ENCODE data around the gene BRAT1.
A peak's percentile ranks its signal among the peaks of the same experiment; 100 is the strongest.

BRAT1 gene

DNA sequence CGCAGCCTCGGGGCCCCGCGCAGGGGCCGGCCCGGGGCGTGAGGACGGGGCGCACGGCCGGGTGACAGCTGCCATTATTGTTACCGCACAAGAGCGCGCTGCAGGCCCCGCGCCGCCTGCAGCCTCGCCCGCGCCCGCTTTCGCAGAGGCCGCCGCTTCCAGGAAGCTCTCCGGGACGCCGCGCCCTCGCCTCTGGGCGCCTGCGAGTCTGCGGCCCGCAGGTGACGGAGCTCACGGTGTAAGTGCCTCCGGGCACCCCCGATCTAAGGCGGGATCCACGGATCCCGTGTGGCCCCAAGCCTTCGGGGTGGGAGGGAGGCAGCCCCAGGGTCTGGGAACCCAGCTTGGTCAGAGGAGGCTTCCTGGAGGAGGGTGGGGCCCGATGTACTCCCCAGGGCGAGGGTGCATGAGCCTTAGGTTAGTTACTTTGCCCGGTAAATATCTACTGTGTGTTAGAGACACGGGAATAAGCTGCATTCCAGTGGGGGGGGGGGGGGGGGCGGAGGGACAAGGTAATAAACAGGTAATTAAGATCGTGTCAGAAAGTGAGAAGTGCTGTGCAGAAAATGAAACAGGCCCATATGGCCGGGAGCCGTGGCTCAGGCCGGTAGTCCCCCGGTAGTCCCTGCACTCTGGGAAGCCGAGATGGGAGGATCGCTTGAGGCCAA, 4.1 kb upstream of the BRAT1 start:
- DNase-seq (ENCODE audit: low read depth): no peak

GRCh38 chr7:2558629-2559282, 3.4 kb upstream of the BRAT1 start, which contains the start of gene IQCE:
Gene IQCE (plus strand): TSS chr7:2558979. CDS start chr7:2559182, 203 bp downstream.
- peak; percentile 80 for DNase-seq (ENCODE audit: low read depth)

- no peak for DNase-seq (ENCODE audit: low read depth)
Measured at GRCh38 chr7:2554661-2555111, 638 bp downstream of the BRAT1 start.

GRCh38 chr7:2553831-2554581, 1.3 kb downstream of the BRAT1 start:
- DNase-seq (ENCODE audit: low read depth): no peak

DNA sequence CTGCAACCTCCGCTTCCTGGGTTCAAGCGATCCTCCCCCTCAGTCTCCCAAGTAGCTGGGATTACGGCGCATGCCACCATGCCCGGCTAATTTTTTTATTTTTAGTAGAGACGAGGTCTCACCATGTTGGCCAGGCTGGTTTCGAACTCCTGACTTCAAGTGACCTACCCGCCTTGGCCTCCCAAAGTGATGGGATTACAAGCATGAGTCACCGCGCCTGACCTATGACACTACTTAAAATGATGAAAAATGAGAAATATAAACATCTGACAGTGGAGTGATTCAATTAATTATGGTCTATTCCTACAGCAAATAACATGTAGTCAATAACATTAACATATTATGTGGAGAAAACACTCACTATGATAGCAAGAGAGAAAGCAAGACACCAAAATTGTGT, 2.2 kb downstream of the BRAT1 start:
- DNase-seq (ENCODE audit: low read depth): no peak

- no peak for DNase-seq (ENCODE audit: low read depth)
Measured at GRCh38 chr7:2551418-2551817, 3.9 kb downstream of the BRAT1 start.

- no peak for DNase-seq (ENCODE audit: low read depth)
Measured at GRCh38 chr7:2546776-2547586, 8.3 kb downstream of the BRAT1 start.

- no peak for DNase-seq (ENCODE audit: low read depth)
Measured at GRCh38 chr7:2545746-2546425, 9.4 kb downstream of the BRAT1 start.

DNA sequence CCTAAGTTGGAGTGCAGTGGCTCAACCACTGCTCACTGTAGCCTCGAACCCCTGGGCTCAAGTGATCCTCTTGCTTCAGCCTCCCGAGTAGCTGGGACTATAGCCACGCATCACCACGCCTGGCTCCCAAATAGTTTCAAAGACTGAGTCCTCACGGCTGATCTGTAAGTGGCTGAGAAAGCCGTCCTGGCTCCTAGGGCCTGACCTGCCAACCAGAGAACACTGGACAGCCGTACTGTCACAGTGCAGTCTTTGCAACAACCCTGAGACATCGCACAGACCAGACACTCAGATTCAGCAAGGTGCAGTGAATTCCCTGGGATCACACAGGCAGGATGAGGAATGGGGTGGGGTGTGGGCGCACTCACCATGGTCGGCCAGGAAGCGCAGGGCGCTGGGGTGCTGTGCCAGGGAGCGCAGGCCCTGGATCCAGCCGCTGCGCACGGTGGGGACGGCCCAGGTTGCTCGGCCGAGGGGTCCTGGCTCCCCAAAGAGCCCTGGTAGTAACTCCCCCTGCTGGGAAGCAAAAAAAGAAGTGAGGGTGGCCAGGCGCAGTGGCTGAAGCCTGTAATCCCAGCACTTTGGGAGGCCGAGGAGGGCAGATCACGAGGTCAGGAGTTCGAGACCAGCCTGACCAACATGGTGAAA, 10.7 kb downstream of the BRAT1 start:
- no peak for DNase-seq (ENCODE audit: low read depth)

- DNase-seq (ENCODE audit: low read depth): no peak
Measured at GRCh38 chr7:2542916-2543871, 12.1 kb downstream of the BRAT1 start.

- DNase-seq (ENCODE audit: low read depth): no peak
Measured at GRCh38 chr7:2542011-2542915, 13.1 kb downstream of the BRAT1 start.

- no peak for DNase-seq (ENCODE audit: low read depth)
Measured at GRCh38 chr7:2541291-2542010, 13.9 kb downstream of the BRAT1 start.

DNA sequence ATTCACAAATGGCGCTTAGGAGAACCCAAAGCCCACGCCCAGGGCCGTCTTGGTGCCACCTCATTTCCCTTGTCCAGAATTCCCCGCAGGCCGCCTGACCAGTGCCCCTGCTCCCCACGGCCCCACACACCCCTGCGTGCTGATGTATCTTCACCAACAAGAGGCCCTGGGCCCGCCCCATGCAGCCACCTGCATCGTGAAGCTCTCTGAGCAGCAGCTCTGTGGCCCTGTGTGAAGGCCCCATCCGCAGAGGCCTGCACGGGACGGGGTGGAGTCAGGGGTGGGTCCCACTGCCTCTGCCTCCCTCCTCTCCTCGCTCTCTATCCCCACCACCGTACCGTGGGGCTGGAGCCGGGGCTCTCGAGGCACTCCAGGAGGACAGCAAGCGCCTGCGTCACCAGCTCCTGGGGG, 14.7 kb downstream of the BRAT1 start:
- DNase-seq (ENCODE audit: low read depth): no peak

- no peak for DNase-seq (ENCODE audit: low read depth)
Measured at GRCh38 chr7:2540133-2540532, 15.2 kb downstream of the BRAT1 start.

GRCh38 chr7:2539031-2539911, 16.1 kb downstream of the BRAT1 start:
- DNase-seq (ENCODE audit: low read depth): no peak

- no peak for DNase-seq (ENCODE audit: low read depth)
Measured at GRCh38 chr7:2537981-2538851, 17.1 kb downstream of the BRAT1 start.
